Bronchial epithelial cell (primary cell): ENCODE measurements around the gene SCARF1. TPM values are rescaled to one million over a fixed set of nuclear protein-coding genes. Genes with fewer than 3 reads are reported as not detected.

Experiments used
- DNase-seq: peaks from one replicate; pipeline ENCODE4 v3.0.0-alpha.2; 2010; ENCODE audit warnings: low read depth
- FAIRE-seq: peaks from 2 replicates; lab custom pipeline; 2011; peaks lifted over from hg19 to GRCh38; lab: Jason Lieb, UNC
- H3K27me3 ChIP-seq: 2 replicates; pipeline ENCODE4 v1.5.1; 2011; ENCODE audit warnings: low read length; ENCODE audit not compliant: control insufficient read depth, insufficient read depth
- H3K36me3 ChIP-seq: 2 replicates; pipeline ENCODE4 v1.5.1; 2011; ENCODE audit warnings: low read length; ENCODE audit not compliant: control insufficient read depth, insufficient read depth
- H3K4me3 ChIP-seq: 2 replicates; pipeline ENCODE4 v1.5.1; 2011; ENCODE audit warnings: mild to moderate bottlenecking, low read depth, low read length, control low read depth
- total RNA-seq: library from RNA; depleted of rRNA; stranded (reverse); fragments of >200 nt; gene quantifications from 2 replicates; pipeline ENCODE4 v1.2.1, GENCODE V29; 2014
- TF ChIP-seq, protein P1 (sequence below): IDR thresholded peaks from 2 replicates; pipeline ENCODE4 v1.5.1; 2011; ENCODE audit warnings: mild to moderate bottlenecking, moderate library complexity, low read length, control low read depth, inconsistent platforms; ENCODE audit not compliant: insufficient read depth, severe bottlenecking

SCARF1 gene
- total RNA-seq, 1 donor from 2014 or later = 0.53 TPM

DNA sequence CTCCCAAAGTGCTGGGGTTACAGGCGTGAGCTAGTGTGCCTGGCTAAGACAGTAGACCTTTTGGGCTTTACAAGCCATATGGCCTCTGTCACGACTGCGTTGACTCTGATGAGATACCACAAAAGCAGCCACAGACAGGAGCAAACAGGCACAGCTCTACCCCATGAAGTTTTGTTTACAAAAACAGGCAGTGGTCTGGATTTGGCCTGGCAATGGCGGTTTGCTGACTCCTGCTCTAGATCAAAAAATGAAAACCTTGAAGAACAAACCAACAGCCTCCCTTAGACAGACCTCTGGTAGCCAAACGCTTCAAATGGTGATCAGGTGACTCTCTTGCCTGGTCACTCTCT is 37.6 kb downstream of the SCARF1 start:
- TF ChIP-seq, protein P1, sequence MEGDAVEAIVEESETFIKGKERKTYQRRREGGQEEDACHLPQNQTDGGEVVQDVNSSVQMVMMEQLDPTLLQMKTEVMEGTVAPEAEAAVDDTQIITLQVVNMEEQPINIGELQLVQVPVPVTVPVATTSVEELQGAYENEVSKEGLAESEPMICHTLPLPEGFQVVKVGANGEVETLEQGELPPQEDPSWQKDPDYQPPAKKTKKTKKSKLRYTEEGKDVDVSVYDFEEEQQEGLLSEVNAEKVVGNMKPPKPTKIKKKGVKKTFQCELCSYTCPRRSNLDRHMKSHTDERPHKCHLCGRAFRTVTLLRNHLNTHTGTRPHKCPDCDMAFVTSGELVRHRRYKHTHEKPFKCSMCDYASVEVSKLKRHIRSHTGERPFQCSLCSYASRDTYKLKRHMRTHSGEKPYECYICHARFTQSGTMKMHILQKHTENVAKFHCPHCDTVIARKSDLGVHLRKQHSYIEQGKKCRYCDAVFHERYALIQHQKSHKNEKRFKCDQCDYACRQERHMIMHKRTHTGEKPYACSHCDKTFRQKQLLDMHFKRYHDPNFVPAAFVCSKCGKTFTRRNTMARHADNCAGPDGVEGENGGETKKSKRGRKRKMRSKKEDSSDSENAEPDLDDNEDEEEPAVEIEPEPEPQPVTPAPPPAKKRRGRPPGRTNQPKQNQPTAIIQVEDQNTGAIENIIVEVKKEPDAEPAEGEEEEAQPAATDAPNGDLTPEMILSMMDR = no peak
- FAIRE-seq = no peak

DNA sequence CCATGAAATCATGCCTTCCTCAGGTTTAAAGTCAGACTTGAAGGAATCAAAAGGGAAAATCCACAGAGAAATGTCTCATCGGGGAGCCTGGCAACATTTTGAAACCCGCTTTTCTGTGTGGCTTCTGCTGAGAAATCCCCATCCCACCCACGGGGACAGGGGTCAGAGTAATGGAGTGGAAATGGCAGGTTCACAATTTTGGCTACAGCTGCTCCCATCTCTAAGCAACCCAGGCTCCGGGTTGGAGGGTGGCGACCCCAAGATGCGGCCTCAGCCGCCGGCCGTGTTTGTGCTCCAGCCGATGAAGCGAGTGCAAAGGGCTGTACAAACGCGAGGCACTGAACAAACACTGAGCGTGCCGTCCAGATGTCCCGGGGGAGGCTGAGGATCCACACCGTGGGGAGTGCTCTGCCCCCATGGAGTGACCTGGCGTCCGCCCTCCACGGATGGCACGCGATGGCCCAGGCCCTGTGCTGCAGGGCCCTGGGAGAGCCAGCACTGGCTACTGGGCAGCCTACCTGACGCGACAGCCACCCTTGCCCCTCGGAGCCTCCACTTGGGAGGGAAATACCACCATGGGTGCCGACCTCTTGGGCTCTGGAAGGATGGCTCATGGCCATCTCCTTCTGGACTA is 39.1 kb downstream of the SCARF1 start:
- H3K4me3 ChIP-seq = no peak overlapping the region
- DNase-seq (no peak), FAIRE-seq (no peak)
- no peaks in the 10 kb centered on the region for H3K27me3 ChIP-seq
- TF ChIP-seq, protein P1 = no peak
- no peaks in the 10 kb centered on the region for H3K36me3 ChIP-seq

More for the DNA sequence above, 37.6 kb downstream of the SCARF1 start:
- Histone ChIP-seq H3K4me3 (no peak overlapping the region), H3K36me3 (no peaks in the 10 kb centered on the region), H3K27me3 (no peaks in the 10 kb centered on the region)
- DNase-seq = no peak

DNA sequence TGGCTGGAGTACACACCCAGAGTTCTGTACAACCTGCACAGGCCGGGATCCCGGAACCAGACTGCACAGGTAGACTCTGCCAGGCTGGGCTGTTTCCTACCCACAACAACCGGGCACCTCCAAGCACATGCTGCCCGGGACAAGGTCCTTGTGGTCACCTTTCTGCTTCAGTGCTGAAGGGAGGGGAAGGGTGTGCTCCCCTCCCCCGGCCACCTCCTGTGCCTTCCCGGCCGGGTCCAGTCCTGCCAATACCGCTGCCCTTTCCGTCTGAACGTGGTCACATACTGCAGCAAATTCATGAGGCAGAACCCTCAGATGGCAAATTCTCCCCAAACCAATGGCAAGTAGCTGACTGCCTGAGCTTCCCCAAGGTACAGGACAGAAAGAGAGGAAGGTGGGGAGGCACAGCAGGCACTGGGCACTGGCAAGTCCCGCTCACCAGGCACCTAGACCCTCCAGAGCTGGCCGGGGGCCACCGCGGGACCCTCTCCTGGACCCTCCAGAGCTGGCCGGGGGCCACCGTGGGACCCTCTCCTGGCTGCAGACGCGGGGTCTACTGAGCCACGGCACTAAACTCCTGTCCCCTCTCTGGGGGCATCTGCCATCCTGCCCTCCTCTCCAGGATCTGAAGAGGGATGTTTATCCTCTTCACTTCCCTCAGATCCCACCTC is 39.7 kb downstream of the SCARF1 start:
- no peak for FAIRE-seq
- TF ChIP-seq, protein P1 = no peak
- H3K4me3 ChIP-seq = no peak overlapping the region
- no peaks in the 10 kb centered on the region for H3K27me3 ChIP-seq
- DNase-seq = no peak
- no peaks in the 10 kb centered on the region for H3K36me3 ChIP-seq

DNA sequence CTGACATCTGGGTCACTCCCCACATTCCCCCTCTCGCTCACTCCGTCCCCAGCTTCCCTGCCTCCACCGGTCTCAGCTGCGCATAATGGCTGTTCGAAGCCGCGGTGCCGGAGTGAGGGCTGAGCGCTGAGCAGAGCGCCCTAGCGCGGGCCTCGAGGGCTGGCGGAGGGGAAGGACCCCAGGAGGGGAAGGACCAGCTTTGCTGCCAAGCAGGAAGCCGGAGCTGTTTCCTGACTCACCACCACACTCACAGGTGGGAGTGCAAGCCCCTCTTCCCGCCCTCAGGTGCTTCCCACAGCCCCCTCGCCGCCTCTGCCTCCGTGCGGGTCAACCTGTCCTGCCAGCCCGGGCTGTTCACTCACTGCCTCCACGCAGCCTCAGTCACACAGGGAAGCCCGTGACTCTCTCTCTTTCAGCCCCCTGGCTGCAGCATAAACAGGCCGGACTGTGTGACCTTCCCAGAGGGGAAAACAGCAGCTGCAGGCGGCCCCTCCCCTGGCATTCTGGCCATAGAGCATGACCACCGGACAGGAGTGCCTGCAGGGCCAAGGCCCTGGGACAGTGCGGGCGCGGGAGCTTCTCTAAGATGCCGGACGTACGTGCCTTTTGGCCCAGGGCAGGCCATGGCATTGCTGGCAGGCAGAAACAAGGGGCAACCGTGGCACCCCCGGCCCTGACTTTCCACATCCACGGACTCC is 40.6 kb downstream of the SCARF1 start:
- Histone ChIP-seq H3K36me3 (no peaks in the 10 kb centered on the region), H3K27me3 (no peaks in the 10 kb centered on the region), H3K4me3 (no peak overlapping the region)
- no peak for DNase-seq
- TF ChIP-seq, protein P1 = no peak
- no peak for FAIRE-seq

DNA sequence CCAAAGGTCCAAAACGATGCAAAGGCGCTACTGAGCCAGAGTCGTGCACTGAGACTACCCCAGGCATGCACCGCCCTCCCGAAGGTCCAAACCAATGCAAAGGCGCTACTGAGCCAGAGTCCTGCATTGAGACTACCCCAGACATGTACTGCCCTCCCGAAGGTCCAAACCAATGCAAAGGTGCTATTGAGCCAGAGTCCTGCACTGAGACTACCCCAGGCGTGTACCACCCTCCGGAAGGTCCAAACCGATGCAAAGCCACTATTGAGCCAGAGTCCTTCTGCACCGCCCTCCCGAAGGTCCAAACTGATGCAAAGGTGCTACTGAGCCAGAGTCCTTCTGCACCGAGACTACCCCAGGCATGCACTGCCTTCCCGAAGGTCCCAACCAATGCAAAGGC is 44.0 kb downstream of the SCARF1 start:
- no peak overlapping the region for H3K4me3 ChIP-seq
- no peaks in the 10 kb centered on the region for H3K27me3 ChIP-seq
- FAIRE-seq (no peak), DNase-seq (no peak)
- TF ChIP-seq, protein P1 = no peak
- no peaks in the 10 kb centered on the region for H3K36me3 ChIP-seq
